Panc1 (cell line): ENCODE data around the gene CRIP3. TPM values are rescaled to one million over a fixed set of nuclear protein-coding genes. Genes with fewer than 3 reads are reported as not detected.
A peak's percentile ranks its signal among the peaks of the same experiment; 100 is the strongest.
"Not testable (repeated sequence)": the region's sequence is repeated elsewhere in the genome, so short reads cannot be mapped to it uniquely, and the experiment has no call there.

Experiments used
- ATAC-seq: fragments of 200-7000 bp; cut with Tn5 transposase; 2 replicates; pipeline ENCODE4 v1.9.1; 2020; ENCODE audit warnings: mild to moderate bottlenecking, moderate library complexity
- Bru-seq: library from RNA; stranded (reverse); fragments of 400-500 nt; gene quantifications from one replicate; lab custom pipeline; 2021; lab: Mats Ljungman, UMichigan
- BruChase-seq, 2 experiments: library from RNA; stranded (reverse); fragments of 400-500 nt; gene quantifications; one replicate each; lab custom pipeline; 2021; lab: Mats Ljungman, UMichigan
- BruUV-seq: library from RNA; stranded (reverse); fragments of 400-500 nt; replicated peaks from 2 replicates; lab custom pipeline; 2021; lab: Mats Ljungman, UMichigan
- CTCF ChIA-PET: fragments of 300-600 bp; sonication (Branson Sonifier 250); formaldehyde crosslinking; loops from one replicate; lab custom pipeline; 2022; ENCODE audit warnings: antibody characterized with exemption; lab: Charles Lee
- POLR2A ChIA-PET: fragments of 300-600 bp; sonication (Branson Sonifier 250); formaldehyde crosslinking; loops from one replicate; lab custom pipeline; 2022; ENCODE audit warnings: antibody characterized with exemption; lab: Charles Lee
- DNase-seq: peaks from one replicate; pipeline ENCODE4 v3.0.0-alpha.2; 2010; ENCODE audit warnings: low read depth, low spot score
- H3K27ac ChIP-seq: 2 replicates; pipeline ENCODE4 v1.5.1; 2011; ENCODE audit warnings: mild to moderate bottlenecking, low read length, inconsistent platforms
- H3K27me3 ChIP-seq: fragments of 200-500 bp; sonication (Bioruptor generic); 2 replicates; pipeline ENCODE4 v1.6.0; 2014; ENCODE audit warnings: low read length, inconsistent platforms; ENCODE audit not compliant: control insufficient read depth, insufficient read depth
- H3K36me3 ChIP-seq: fragments of 200-500 bp; sonication (Bioruptor generic); 2 replicates; pipeline ENCODE4 v1.5.1; 2014; ENCODE audit warnings: inconsistent platforms, mild to moderate bottlenecking, low read length, moderate library complexity; ENCODE audit not compliant: control insufficient read depth, insufficient read depth
- H3K4me1 ChIP-seq: 2 replicates; pipeline ENCODE4 v1.5.1; 2011; ENCODE audit warnings: inconsistent platforms, mild to moderate bottlenecking, low read length, moderate library complexity; ENCODE audit not compliant: control insufficient read depth, insufficient read depth
- H3K4me3 ChIP-seq, 2 experiments: 2 replicates each; pipeline ENCODE4 v1.5.1; 2011 to 2012; ENCODE audit warnings: low read depth in 2 of 2, low read length in 2 of 2, mild to moderate bottlenecking in 2 of 2, inconsistent platforms in 1 of 2, moderate library complexity in 1 of 2
- H3K9me3 ChIP-seq: fragments of 200-500 bp; sonication (Bioruptor generic); 2 replicates; pipeline ENCODE4 v1.5.1; 2014; ENCODE audit warnings: low read depth, mild to moderate bottlenecking, inconsistent platforms, low read length, moderate library complexity; ENCODE audit not compliant: control insufficient read depth, insufficient read depth
- CTCF ChIP-seq: fragments of 450-650 bp; IDR thresholded peaks from 2 replicates; pipeline ENCODE4 v1.5.1; 2017; ENCODE audit warnings: mild to moderate bottlenecking
- POLR2AphosphoS5 ChIP-seq: IDR thresholded peaks from 2 replicates; pipeline ENCODE4 v1.6.1; 2012; ENCODE audit warnings: mild to moderate bottlenecking, low read depth, low read length, moderate library complexity
- REST ChIP-seq, 2 experiments: IDR thresholded peaks; 2 replicates each; pipeline ENCODE4 v1.6.1; 2011 to 2012; ENCODE audit warnings: low read depth in 2 of 2, control low read depth in 1 of 2, low read length in 1 of 2, mild to moderate bottlenecking in 1 of 2, moderate library complexity in 1 of 2; ENCODE audit not compliant: insufficient read depth in 1 of 2
- SIN3A ChIP-seq: IDR thresholded peaks from 2 replicates; pipeline ENCODE4 v1.6.1; 2012; ENCODE audit warnings: low read depth, mild to moderate bottlenecking, low read length, moderate library complexity, borderline replicate concordance; ENCODE audit not compliant: insufficient read depth
- TCF7L2 ChIP-seq: IDR thresholded peaks from 2 replicates; pipeline ENCODE4 v1.6.1; 2011; ENCODE audit warnings: mild to moderate bottlenecking, low read depth, low read length, inconsistent platforms
- in situ Hi-C: cut with HindIII; loops from 2 replicates; pipeline ENCODE4 v1.10.0; 2016; ENCODE audit warnings: low sequenced_read_pairs, low pct_unique_long_range_greater_than_20kb
- intact Hi-C: fragments of 100-400 bp; cut with micrococcal nuclease; formaldehyde crosslinking; loops from one replicate; pipeline ENCODE4 v1.10.0; 2022; ENCODE audit not compliant: unreplicated experiment
- long read RNA-seq: library from polyadenylated mRNA; unstranded; transcript quantifications from one replicate; pipeline ENCODE4 v2.0.0, GENCODE V29; 2021; ENCODE audit not compliant: unreplicated experiment
- polyA plus RNA-seq: library from polyadenylated mRNA; unstranded; fragments of >200 nt; gene quantifications from one replicate; pipeline ENCODE4 v1.2.1, GENCODE V29; 2012; ENCODE audit warnings: missing spikeins; ENCODE audit not compliant: insufficient read length
- total RNA-seq: library from RNA; stranded (reverse); gene quantifications from one replicate; pipeline ENCODE4 v1.2.1, GENCODE V29; 2021; ENCODE audit not compliant: unreplicated experiment

Gene CRIP3
- total RNA-seq = 0.64 TPM
- polyA plus RNA-seq = 0.44 TPM
- not detected for Bru-seq, nascent RNA
- BruChase-seq, experiment 1, labeled RNA remaining after a 2-hour chase = percentile 23 among the genes with signal in this experiment
- not detected for BruChase-seq, experiment 2, labeled RNA remaining after a 6-hour chase
- long read RNA-seq = 0 reads

GRCh38 chr6:43308101-43308989, at the start of gene CRIP3:
Gene CRIP3, minus strand, starts transcription at chr6:43308826. Its CDS starts 34 bp downstream, at chr6:43308792.
- peak within 1 kb of the TSS; percentile 43 to 60 for H3K4me3 ChIP-seq
- no peaks in the 10 kb centered on the region for H3K36me3 ChIP-seq
- DNase-seq (peak; percentile 20), ATAC-seq (peak; percentile 92)
- ChIA-PET POLR2A (no interaction called here), CTCF (interaction anchor here (0.6 to 1.1 kb wide), 7 partner anchors 11 to 707 kb away, joined by 3 to 4 read pairs (median 3); no protein-coding TSS in a partner anchor)
- BruUV-seq = no TSS peak
- in situ Hi-C loops = no loop called here
- H3K27me3 ChIP-seq = peaks cover 2% of the 10 kb centered on the region; the same call in 1 of the 2 replicates
- no peak for TF ChIP-seq POLR2AphosphoS5
- TF ChIP-seq SIN3A = no peak
- no peak for TF ChIP-seq TCF7L2
- peak; percentile 44 for TF ChIP-seq CTCF
- TF ChIP-seq REST (IDR thresholded peaks at IDR 0.05; ENCODE audit: insufficient read depth in 1 of 2, low read depth in 2 of 2, low read length in 1 of 2) = no peak
- intact Hi-C loops = no loop called here
- H3K4me1 ChIP-seq = no peaks in the 10 kb centered on the region
- no peaks in the 10 kb centered on the region for H3K9me3 ChIP-seq
- no peak within 1 kb of the TSS for H3K27ac ChIP-seq

GRCh38 chr6:43355862-43356590, 47.4 kb upstream of the CRIP3 start:
- intact Hi-C loops (no loop called here), in situ Hi-C loops (no loop called here)
- ATAC-seq = 0 out of 2 replicates have a peak, but pooled peaks have one; percentile 68
- TF ChIP-seq TCF7L2 (no peak), CTCF (peak; percentile 53), POLR2AphosphoS5 (no peak), SIN3A (no peak), REST (IDR thresholded peaks at IDR 0.05; ENCODE audit: insufficient read depth in 1 of 2, low read depth in 2 of 2, low read length in 1 of 2) (no peak)
- no peak overlapping the region for H3K27ac ChIP-seq
- no peak overlapping the region for H3K4me3 ChIP-seq
- no TSS peak for BruUV-seq
- H3K9me3 ChIP-seq = no peaks in the 10 kb centered on the region
- ChIA-PET POLR2A (no interaction called here), CTCF (no interaction called here)
- peaks cover 33% of the 10 kb centered on the region for H3K36me3 ChIP-seq
- no peaks in the 10 kb centered on the region for H3K27me3 ChIP-seq
- no peaks in the 10 kb centered on the region for H3K4me1 ChIP-seq
- no peak for DNase-seq

GRCh38 chr6:43351951-43352350, 43.3 kb upstream of the CRIP3 start:
- POLR2A ChIA-PET, H3K27me3 ChIP-seq, in situ Hi-C loops, H3K9me3 ChIP-seq, ATAC-seq, intact Hi-C loops, BruUV-seq, DNase-seq, H3K4me1 ChIP-seq, H3K27ac ChIP-seq, CTCF ChIA-PET, H3K4me3 ChIP-seq: not testable (repeated sequence)
- H3K36me3 ChIP-seq = peaks cover 19% of the 10 kb centered on the region
